Fibroblast of lung (primary cell): ENCODE results near the gene SDCBP2. TPM values are rescaled to one million over a fixed set of nuclear protein-coding genes. Genes with fewer than 3 reads are reported as not detected.

ENCODE experiments used
- DNase-seq, 2 donors: peaks; one replicate each; pipeline versions ENCODE4 v3.0.0 to v3.0.0-alpha.2; 2010; ENCODE audit warnings: low read depth in 2 of 2
- H2AFZ ChIP-seq: 2 replicates; pipeline ENCODE4 v1.5.1; 2012; ENCODE audit warnings: low read length, control low read depth, inconsistent platforms
- H3K27ac ChIP-seq: 2 replicates; pipeline ENCODE4 v1.5.1; 2011; ENCODE audit warnings: low read length, control low read depth; ENCODE audit not compliant: insufficient read depth
- H3K27me3 ChIP-seq: 2 replicates; pipeline ENCODE4 v1.5.1; 2011; ENCODE audit warnings: mild to moderate bottlenecking, low read length; ENCODE audit not compliant: control insufficient read depth, insufficient read depth
- H3K36me3 ChIP-seq: 2 replicates; pipeline ENCODE4 v1.5.1; 2011; ENCODE audit warnings: low read length; ENCODE audit not compliant: control insufficient read depth, insufficient read depth
- H3K4me1 ChIP-seq: 2 replicates; pipeline ENCODE4 v1.5.1; 2011; ENCODE audit warnings: low read length; ENCODE audit not compliant: control insufficient read depth, insufficient read depth; ENCODE audit errors: extremely low read depth
- H3K4me2 ChIP-seq: 2 replicates; pipeline ENCODE4 v1.5.1; 2011; ENCODE audit warnings: low read length, control low read depth; ENCODE audit not compliant: insufficient read depth; ENCODE audit errors: extremely low read depth
- H3K4me3 ChIP-seq, 4 experiments: fragments of 200-600 bp in 1 of 4; sonication (generic) in 1 of 4; replicated peaks in 1 of 4; 2 replicates each; pipeline ENCODE4 v1.5.1; 2011 to 2016; ENCODE audit warnings: low read length in 4 of 4, low read depth in 3 of 4, mild to moderate bottlenecking in 3 of 4, control low read depth in 2 of 4, inconsistent platforms in 1 of 4, mixed read lengths in 1 of 4; ENCODE audit not compliant: insufficient read depth in 1 of 4; ENCODE audit errors: control extremely low read depth in 1 of 4
- H3K79me2 ChIP-seq: 2 replicates; pipeline ENCODE4 v1.5.1; 2012; ENCODE audit warnings: mild to moderate bottlenecking, low read length, inconsistent platforms; ENCODE audit not compliant: control insufficient read depth, insufficient read depth
- H3K9ac ChIP-seq: 2 replicates; pipeline ENCODE4 v1.5.1; 2011; ENCODE audit warnings: mild to moderate bottlenecking, low read length, control low read depth; ENCODE audit not compliant: insufficient read depth
- H3K9me3 ChIP-seq: 2 replicates; pipeline ENCODE4 v1.5.1; 2012; ENCODE audit warnings: low read depth, low read length; ENCODE audit not compliant: control insufficient read depth, insufficient read depth
- H4K20me1 ChIP-seq: 2 replicates; pipeline ENCODE4 v1.5.1; 2011; ENCODE audit warnings: low read length; ENCODE audit not compliant: control insufficient read depth, insufficient read depth; ENCODE audit errors: extremely low read depth
- EZH2 ChIP-seq: IDR thresholded peaks from 2 replicates; pipeline ENCODE4 v1.5.1; 2012; ENCODE audit warnings: low read length, control low read depth, mild to moderate bottlenecking; ENCODE audit errors: missing control alignments
- polyA plus RNA-seq, 2 donors: library from polyadenylated mRNA; depleted of rRNA in 1 of 2; stranded (reverse) in 1 of 2; unstranded in 1 of 2; fragments of >200 nt; gene quantifications; 2 replicates each; pipeline ENCODE4 v1.2.1, GENCODE V29; 2011 to 2012; ENCODE audit warnings: missing spikeins in 1 of 2
- total RNA-seq: library from RNA; depleted of rRNA; stranded (reverse); fragments of >200 nt; gene quantifications from 2 replicates; pipeline ENCODE4 v1.2.1, GENCODE V29; 2014
- TF ChIP-seq, protein P1 (sequence below), 2 donors: IDR thresholded peaks in 1 of 2; conservative IDR thresholded peaks in 1 of 2; 1 replicate in 1 of 2; 2 replicates in 1 of 2; pipeline ENCODE4 v1.5.1; 2011 to 2012; ENCODE audit warnings: low read length in 2 of 2, control low read depth in 1 of 2, inconsistent platforms in 1 of 2, low read depth in 1 of 2, mild to moderate bottlenecking in 1 of 2

SDCBP2 gene
- total and polyA plus RNA-seq, 2 donors (not counting 1 experiment from before 2014, with no cell fraction given), result 0.78 to 2.1 TPM

GRCh38 chr20:1368448-1369199 lies 39.7 kb upstream of the SDCBP2 start:
- no peak overlapping the region for H3K4me3 ChIP-seq
- H2AFZ ChIP-seq, result no peak overlapping the region
- no peak overlapping the region for H3K4me2 ChIP-seq
- peaks cover 2% of the 10 kb centered on the region for H3K36me3 ChIP-seq
- H3K9ac ChIP-seq, result no peak overlapping the region
- H3K27me3 ChIP-seq, result no peaks in the 10 kb centered on the region
- peaks cover 18% of the 10 kb centered on the region for H3K4me1 ChIP-seq
- TF ChIP-seq, protein P1, sequence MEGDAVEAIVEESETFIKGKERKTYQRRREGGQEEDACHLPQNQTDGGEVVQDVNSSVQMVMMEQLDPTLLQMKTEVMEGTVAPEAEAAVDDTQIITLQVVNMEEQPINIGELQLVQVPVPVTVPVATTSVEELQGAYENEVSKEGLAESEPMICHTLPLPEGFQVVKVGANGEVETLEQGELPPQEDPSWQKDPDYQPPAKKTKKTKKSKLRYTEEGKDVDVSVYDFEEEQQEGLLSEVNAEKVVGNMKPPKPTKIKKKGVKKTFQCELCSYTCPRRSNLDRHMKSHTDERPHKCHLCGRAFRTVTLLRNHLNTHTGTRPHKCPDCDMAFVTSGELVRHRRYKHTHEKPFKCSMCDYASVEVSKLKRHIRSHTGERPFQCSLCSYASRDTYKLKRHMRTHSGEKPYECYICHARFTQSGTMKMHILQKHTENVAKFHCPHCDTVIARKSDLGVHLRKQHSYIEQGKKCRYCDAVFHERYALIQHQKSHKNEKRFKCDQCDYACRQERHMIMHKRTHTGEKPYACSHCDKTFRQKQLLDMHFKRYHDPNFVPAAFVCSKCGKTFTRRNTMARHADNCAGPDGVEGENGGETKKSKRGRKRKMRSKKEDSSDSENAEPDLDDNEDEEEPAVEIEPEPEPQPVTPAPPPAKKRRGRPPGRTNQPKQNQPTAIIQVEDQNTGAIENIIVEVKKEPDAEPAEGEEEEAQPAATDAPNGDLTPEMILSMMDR (conservative IDR thresholded peaks at IDR 0.05 in 1 of 2, IDR thresholded peaks at IDR 0.05 in 1 of 2; ENCODE audit: low read depth in 1 of 2, low read length in 2 of 2), result peak in 1 of 2 donors; percentile 2
- no peak for TF ChIP-seq EZH2
- no peaks in the 10 kb centered on the region for H3K9me3 ChIP-seq
- no peak overlapping the region for H3K27ac ChIP-seq
- H3K79me2 ChIP-seq, result peaks cover 11% of the 10 kb centered on the region
- no peaks in the 10 kb centered on the region for H4K20me1 ChIP-seq
- DNase-seq, result peak; percentile 66 to 75

DNA sequence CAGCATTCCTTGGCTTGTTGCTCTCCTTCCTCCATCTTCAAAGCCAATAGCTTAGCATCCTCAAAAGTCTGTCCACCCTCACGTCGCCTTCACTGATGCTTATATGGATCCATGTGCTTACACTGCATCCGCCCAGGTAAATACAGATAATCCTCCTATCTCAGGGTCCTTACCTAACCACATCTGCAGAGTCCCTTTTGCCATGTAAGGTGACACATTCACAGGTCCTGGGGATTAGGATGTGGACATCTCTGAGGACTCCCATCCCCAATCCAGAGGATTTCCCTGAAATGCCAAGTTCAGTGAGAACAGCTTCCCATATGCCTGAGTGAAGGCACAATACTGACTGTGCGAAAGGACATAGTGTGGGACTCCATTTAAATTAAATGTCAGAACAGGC lies 38.5 kb upstream of the SDCBP2 start:
- no peaks in the 10 kb centered on the region for H3K36me3 ChIP-seq
- no peak overlapping the region for H3K4me3 ChIP-seq
- no peak overlapping the region for H3K27ac ChIP-seq
- H3K79me2 ChIP-seq, result peaks cover 6% of the 10 kb centered on the region
- no peak overlapping the region for H3K4me2 ChIP-seq
- no peaks in the 10 kb centered on the region for H3K9me3 ChIP-seq
- no peak for TF ChIP-seq EZH2
- TF ChIP-seq, protein P1 (conservative IDR thresholded peaks at IDR 0.05 in 1 of 2, IDR thresholded peaks at IDR 0.05 in 1 of 2; ENCODE audit: low read depth in 1 of 2, low read length in 2 of 2), result no peak
- H3K4me1 ChIP-seq, result peaks cover 18% of the 10 kb centered on the region
- H2AFZ ChIP-seq, result no peak overlapping the region
- DNase-seq, result no peak
- H3K9ac ChIP-seq, result no peak overlapping the region
- no peaks in the 10 kb centered on the region for H4K20me1 ChIP-seq
- no peaks in the 10 kb centered on the region for H3K27me3 ChIP-seq

DNA sequence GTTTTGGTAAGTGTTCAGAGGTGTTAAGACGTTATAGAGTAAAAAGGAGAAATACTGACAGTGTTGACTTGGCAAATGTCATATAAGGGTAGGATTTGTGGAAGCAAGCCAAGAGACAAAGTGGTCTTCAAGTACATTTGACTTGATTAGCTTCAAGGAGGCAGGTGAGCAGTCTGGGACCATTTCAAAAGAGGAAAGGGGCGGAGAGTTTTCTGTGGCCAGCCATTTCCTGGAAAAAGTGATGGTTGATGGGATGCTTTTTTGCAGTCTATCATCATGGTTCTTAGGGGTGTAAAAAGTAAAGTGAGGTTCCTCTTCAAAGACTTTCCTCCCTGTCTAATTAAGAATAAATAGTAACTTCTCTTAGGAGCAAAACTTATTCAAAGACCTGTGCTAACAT lies 35.2 kb upstream of the SDCBP2 start:
- H3K4me3 ChIP-seq, result no peak overlapping the region
- peaks cover 7% of the 10 kb centered on the region for H3K4me1 ChIP-seq
- H3K27ac ChIP-seq, result no peak overlapping the region
- peaks cover 5% of the 10 kb centered on the region for H3K36me3 ChIP-seq
- H4K20me1 ChIP-seq, result no peaks in the 10 kb centered on the region
- H3K9me3 ChIP-seq, result no peaks in the 10 kb centered on the region
- no peak overlapping the region for H2AFZ ChIP-seq
- H3K79me2 ChIP-seq, result no peaks in the 10 kb centered on the region
- DNase-seq, result no peak
- TF ChIP-seq, protein P1 (conservative IDR thresholded peaks at IDR 0.05 in 1 of 2, IDR thresholded peaks at IDR 0.05 in 1 of 2; ENCODE audit: low read depth in 1 of 2, low read length in 2 of 2), result no peak
- TF ChIP-seq EZH2, result no peak
- H3K27me3 ChIP-seq, result no peaks in the 10 kb centered on the region
- H3K9ac ChIP-seq, result no peak overlapping the region
- H3K4me2 ChIP-seq, result no peak overlapping the region
